GM23338 (cell line): ENCODE results near the gene GCN1. TPM values are rescaled to one million over a fixed set of nuclear protein-coding genes. Genes with fewer than 3 reads are reported as not detected.

Experiments used
- ATAC-seq: fragments of 200-7000 bp; cut with Tn5 transposase; 3 replicates; pipeline ENCODE4 v1.9.1; 2020
- DNase-seq: peaks from one replicate; pipeline ENCODE4 v3.0.0-alpha.2; 2015; ENCODE audit warnings: low spot score
- H2AFZ ChIP-seq: fragments of 200-600 bp; sonication (generic); 2 replicates; pipeline ENCODE4 v1.8.0; 2016; ENCODE audit warnings: antibody characterized with exemption, mild to moderate bottlenecking, moderate library complexity
- H3F3A ChIP-seq: fragments of 200-600 bp; sonication (generic); replicated peaks from 2 replicates; pipeline ENCODE4 v1.8.0; 2017; ENCODE audit warnings: antibody characterized with exemption, mixed run types, low read depth
- H3K27ac ChIP-seq: fragments of 200-600 bp; sonication (generic); 2 replicates; pipeline ENCODE4 v1.6.1; 2016; ENCODE audit warnings: low read depth
- H3K27me3 ChIP-seq: fragments of 200-600 bp; sonication (generic); 2 replicates; pipeline ENCODE4 v1.8.0; 2016; ENCODE audit warnings: mild to moderate bottlenecking, mixed run types, moderate library complexity; ENCODE audit not compliant: insufficient read depth
- H3K36me3 ChIP-seq: fragments of 200-600 bp; sonication (generic); 2 replicates; pipeline ENCODE4 v1.8.0; 2016; ENCODE audit warnings: mild to moderate bottlenecking; ENCODE audit not compliant: insufficient read depth
- H3K4me1 ChIP-seq: fragments of 200-600 bp; sonication (generic); 2 replicates; pipeline ENCODE4 v1.8.0; 2016; ENCODE audit warnings: mild to moderate bottlenecking, moderate library complexity; ENCODE audit not compliant: insufficient read depth
- H3K4me2 ChIP-seq: fragments of 200-600 bp; sonication (generic); 2 replicates; pipeline ENCODE4 v1.7.1; 2017; ENCODE audit warnings: mixed run types
- H3K4me3 ChIP-seq: fragments of 200-600 bp; sonication (generic); 2 replicates; pipeline ENCODE4 v1.6.1; 2016; ENCODE audit warnings: mixed run types
- H3K79me2 ChIP-seq: fragments of 200-600 bp; sonication (generic); replicated peaks from 2 replicates; pipeline ENCODE4 v1.8.0; 2017; ENCODE audit warnings: mild to moderate bottlenecking; ENCODE audit not compliant: insufficient read depth
- H3K9me2 ChIP-seq: fragments of 200-600 bp; sonication (generic); 2 replicates; pipeline ENCODE4 v1.8.0; 2017; ENCODE audit not compliant: insufficient read depth
- H4K20me1 ChIP-seq: fragments of 200-600 bp; sonication (generic); replicated peaks from 2 replicates; pipeline ENCODE4 v1.8.0; 2017; ENCODE audit warnings: mild to moderate bottlenecking; ENCODE audit not compliant: insufficient read depth
- H3K27ac Mint-ChIP-seq: 2 replicates; pipeline ENCODE4 v1.8.0; 2020; ENCODE audit warnings: inconsistent platforms, mild to moderate bottlenecking, moderate library complexity, mixed read lengths
- H3K27me3 Mint-ChIP-seq: 3 replicates; pipeline ENCODE4 v1.8.0; 2022; ENCODE audit warnings: low read depth, mild to moderate bottlenecking, moderate library complexity, mixed read lengths, inconsistent platforms; ENCODE audit not compliant: insufficient read depth, poor library complexity
- H3K36me3 Mint-ChIP-seq: 3 replicates; pipeline ENCODE4 v1.8.0; 2021; ENCODE audit warnings: low read depth, mild to moderate bottlenecking, inconsistent platforms, moderate library complexity, mixed read lengths
- H3K4me1 Mint-ChIP-seq: 3 replicates; pipeline ENCODE4 v1.8.0; 2020; ENCODE audit warnings: mild to moderate bottlenecking, inconsistent platforms, mixed read lengths
- H3K4me3 Mint-ChIP-seq: 3 replicates; pipeline ENCODE4 v1.8.0; 2021; ENCODE audit warnings: moderate library complexity, mild to moderate bottlenecking, inconsistent platforms, mixed read lengths
- H3K9me3 Mint-ChIP-seq: 3 replicates; pipeline ENCODE4 v1.8.0; 2020; ENCODE audit warnings: moderate library complexity, mild to moderate bottlenecking, inconsistent platforms, mixed read lengths
- CTCF ChIP-seq, 2 experiments: fragments of 200-600 bp in 1 of 2; sonication (generic) in 1 of 2; conservative IDR thresholded peaks; 2 replicates each; pipeline versions ENCODE4 v1.5.1 to v1.6.1; 2016 to 2017; ENCODE audit warnings: antibody characterized with exemption in 2 of 2, low read depth in 2 of 2, mild to moderate bottlenecking in 2 of 2, moderate library complexity in 1 of 2
- EZH2 ChIP-seq: fragments of 200-600 bp; sonication (generic); IDR thresholded peaks from one replicate; pipeline ENCODE4 v1.8.0; 2017; ENCODE audit warnings: antibody characterized with exemption, mild to moderate bottlenecking, low read depth; ENCODE audit not compliant: unreplicated experiment
- EZH2phosphoT487 ChIP-seq: fragments of 200-600 bp; sonication (generic); IDR thresholded peaks from one replicate; pipeline ENCODE4 v1.8.1; 2018; ENCODE audit warnings: antibody characterized with exemption; ENCODE audit not compliant: unreplicated experiment
- JUNB ChIP-seq: IDR thresholded peaks from one replicate; pipeline ENCODE4 v1.6.1; 2016; ENCODE audit warnings: antibody characterized with exemption; ENCODE audit not compliant: unreplicated experiment
- NANOG ChIP-seq: IDR thresholded peaks from 2 replicates; pipeline ENCODE4 v1.6.1; 2016; ENCODE audit warnings: antibody characterized with exemption, borderline replicate concordance
- POLR2AphosphoS5 ChIP-seq: IDR thresholded peaks from 2 replicates; pipeline ENCODE4 v1.6.1; 2016; ENCODE audit warnings: antibody characterized with exemption, low read depth
- REST ChIP-seq: IDR thresholded peaks from one replicate; pipeline ENCODE4 v1.6.1; 2018; ENCODE audit warnings: antibody characterized with exemption; ENCODE audit not compliant: unreplicated experiment
- polyA plus RNA-seq: library from polyadenylated mRNA; unstranded; fragments of >200 nt; fragmentation: Nextera tagmentation; extraction: Ambion mirVana; gene quantifications from 2 replicates; pipeline ENCODE4 v1.2.1, GENCODE V29; 2016
- total RNA-seq: library from RNA; depleted of rRNA; stranded (reverse); fragments of >200 nt; shearing (Covaris generic); gene quantifications from 2 replicates; pipeline ENCODE4 v1.2.3, GENCODE V29; 2014
- TF ChIP-seq, protein P1 (sequence below): fragments of 250-450 bp; sonication (Bioruptor Pico); IDR thresholded peaks from 2 replicates; pipeline ENCODE4 v1.5.0; 2020; ENCODE audit warnings: mild to moderate bottlenecking, moderate library complexity
- TF ChIP-seq, protein P2 (sequence below): IDR thresholded peaks from 2 replicates; pipeline ENCODE4 v1.6.1; 2016; ENCODE audit warnings: antibody characterized with exemption

Gene GCN1
- total and polyA plus RNA-seq, 2 experiments from 2014 or later: 18.0 to 177 TPM

- H3K27me3 Mint-ChIP-seq: peaks cover 11% of the 10 kb centered on the region
- Histone ChIP-seq H3K9me2 (no peaks in the 10 kb centered on the region), H3K79me2 (no peaks in the 10 kb centered on the region), H3K4me2 (no peak overlapping the region), H3K27ac (0 out of 2 replicates have a peak overlapping the region, but pooled peaks have one; percentile 19), H3F3A (0 out of 2 replicates have a peak, but pooled peaks cover 5% of the 10 kb centered on the region), H3K36me3 (peaks cover 82% of the 10 kb centered on the region), H3K27me3 (no peaks in the 10 kb centered on the region), H3K4me1 (no peaks in the 10 kb centered on the region), H3K4me3 (no peak overlapping the region), H2AFZ (no peak overlapping the region), H4K20me1 (peaks cover 4% of the 10 kb centered on the region)
- DNase-seq (no peak), ATAC-seq (no peak)
- no peak overlapping the region for H3K27ac Mint-ChIP-seq
- no peak overlapping the region for H3K4me3 Mint-ChIP-seq
- TF ChIP-seq, protein P1, sequence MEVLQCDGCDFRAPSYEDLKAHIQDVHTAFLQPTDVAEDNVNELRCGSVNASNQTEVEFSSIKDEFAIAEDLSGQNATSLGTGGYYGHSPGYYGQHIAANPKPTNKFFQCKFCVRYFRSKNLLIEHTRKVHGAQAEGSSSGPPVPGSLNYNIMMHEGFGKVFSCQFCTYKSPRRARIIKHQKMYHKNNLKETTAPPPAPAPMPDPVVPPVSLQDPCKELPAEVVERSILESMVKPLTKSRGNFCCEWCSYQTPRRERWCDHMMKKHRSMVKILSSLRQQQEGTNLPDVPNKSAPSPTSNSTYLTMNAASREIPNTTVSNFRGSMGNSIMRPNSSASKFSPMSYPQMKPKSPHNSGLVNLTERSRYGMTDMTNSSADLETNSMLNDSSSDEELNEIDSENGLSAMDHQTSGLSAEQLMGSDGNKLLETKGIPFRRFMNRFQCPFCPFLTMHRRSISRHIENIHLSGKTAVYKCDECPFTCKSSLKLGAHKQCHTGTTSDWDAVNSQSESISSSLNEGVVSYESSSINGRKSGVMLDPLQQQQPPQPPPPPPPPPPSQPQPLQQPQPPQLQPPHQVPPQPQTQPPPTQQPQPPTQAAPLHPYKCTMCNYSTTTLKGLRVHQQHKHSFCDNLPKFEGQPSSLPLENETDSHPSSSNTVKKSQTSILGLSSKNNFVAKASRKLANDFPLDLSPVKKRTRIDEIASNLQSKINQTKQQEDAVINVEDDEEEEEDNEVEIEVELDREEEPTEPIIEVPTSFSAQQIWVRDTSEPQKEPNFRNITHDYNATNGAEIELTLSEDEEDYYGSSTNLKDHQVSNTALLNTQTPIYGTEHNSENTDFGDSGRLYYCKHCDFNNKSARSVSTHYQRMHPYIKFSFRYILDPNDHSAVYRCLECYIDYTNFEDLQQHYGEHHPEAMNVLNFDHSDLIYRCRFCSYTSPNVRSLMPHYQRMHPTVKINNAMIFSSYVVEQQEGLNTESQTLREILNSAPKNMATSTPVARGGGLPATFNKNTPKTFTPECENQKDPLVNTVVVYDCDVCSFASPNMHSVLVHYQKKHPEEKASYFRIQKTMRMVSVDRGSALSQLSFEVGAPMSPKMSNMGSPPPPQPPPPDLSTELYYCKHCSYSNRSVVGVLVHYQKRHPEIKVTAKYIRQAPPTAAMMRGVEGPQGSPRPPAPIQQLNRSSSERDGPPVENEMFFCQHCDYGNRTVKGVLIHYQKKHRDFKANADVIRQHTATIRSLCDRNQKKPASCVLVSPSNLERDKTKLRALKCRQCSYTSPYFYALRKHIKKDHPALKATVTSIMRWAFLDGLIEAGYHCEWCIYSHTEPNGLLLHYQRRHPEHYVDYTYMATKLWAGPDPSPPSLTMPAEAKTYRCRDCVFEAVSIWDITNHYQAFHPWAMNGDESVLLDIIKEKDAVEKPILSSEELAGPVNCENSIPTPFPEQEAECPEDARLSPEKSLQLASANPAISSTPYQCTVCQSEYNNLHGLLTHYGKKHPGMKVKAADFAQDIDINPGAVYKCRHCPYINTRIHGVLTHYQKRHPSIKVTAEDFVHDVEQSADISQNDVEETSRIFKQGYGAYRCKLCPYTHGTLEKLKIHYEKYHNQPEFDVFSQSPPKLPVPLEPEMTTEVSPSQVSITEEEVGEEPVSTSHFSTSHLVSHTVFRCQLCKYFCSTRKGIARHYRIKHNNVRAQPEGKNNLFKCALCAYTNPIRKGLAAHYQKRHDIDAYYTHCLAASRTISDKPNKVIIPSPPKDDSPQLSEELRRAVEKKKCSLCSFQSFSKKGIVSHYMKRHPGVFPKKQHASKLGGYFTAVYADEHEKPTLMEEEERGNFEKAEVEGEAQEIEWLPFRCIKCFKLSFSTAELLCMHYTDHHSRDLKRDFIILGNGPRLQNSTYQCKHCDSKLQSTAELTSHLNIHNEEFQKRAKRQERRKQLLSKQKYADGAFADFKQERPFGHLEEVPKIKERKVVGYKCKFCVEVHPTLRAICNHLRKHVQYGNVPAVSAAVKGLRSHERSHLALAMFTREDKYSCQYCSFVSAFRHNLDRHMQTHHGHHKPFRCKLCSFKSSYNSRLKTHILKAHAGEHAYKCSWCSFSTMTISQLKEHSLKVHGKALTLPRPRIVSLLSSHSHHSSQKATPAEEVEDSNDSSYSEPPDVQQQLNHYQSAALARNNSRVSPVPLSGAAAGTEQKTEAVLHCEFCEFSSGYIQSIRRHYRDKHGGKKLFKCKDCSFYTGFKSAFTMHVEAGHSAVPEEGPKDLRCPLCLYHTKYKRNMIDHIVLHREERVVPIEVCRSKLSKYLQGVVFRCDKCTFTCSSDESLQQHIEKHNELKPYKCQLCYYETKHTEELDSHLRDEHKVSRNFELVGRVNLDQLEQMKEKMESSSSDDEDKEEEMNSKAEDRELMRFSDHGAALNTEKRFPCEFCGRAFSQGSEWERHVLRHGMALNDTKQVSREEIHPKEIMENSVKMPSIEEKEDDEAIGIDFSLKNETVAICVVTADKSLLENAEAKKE (CRISPR knock-in tag): no peak
- TF ChIP-seq EZH2phosphoT487 (no peak), JUNB (no peak), CTCF (conservative IDR thresholded peaks at IDR 0.05; ENCODE audit: low read depth in 2 of 2) (no peak), POLR2AphosphoS5 (no peak), REST (no peak), EZH2 (no peak), NANOG (no peak)
- TF ChIP-seq, protein P2, sequence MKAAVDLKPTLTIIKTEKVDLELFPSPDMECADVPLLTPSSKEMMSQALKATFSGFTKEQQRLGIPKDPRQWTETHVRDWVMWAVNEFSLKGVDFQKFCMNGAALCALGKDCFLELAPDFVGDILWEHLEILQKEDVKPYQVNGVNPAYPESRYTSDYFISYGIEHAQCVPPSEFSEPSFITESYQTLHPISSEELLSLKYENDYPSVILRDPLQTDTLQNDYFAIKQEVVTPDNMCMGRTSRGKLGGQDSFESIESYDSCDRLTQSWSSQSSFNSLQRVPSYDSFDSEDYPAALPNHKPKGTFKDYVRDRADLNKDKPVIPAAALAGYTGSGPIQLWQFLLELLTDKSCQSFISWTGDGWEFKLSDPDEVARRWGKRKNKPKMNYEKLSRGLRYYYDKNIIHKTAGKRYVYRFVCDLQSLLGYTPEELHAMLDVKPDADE: no peak
- H3K36me3 Mint-ChIP-seq: peaks cover 98% of the 10 kb centered on the region
- no peaks in the 10 kb centered on the region for H3K4me1 Mint-ChIP-seq
- H3K9me3 Mint-ChIP-seq: no peaks in the 10 kb centered on the region
Measured at GRCh38 chr12:120134307-120134980, 60.1 kb downstream of the GCN1 start.
